Mononuclear cell (primary cell): ENCODE measurements around the gene CARMIL3. TPM values are rescaled to one million over a fixed set of nuclear protein-coding genes. Genes with fewer than 3 reads are reported as not detected.
A peak's percentile ranks its signal among the peaks of the same experiment; 100 is the strongest.
"Not testable (repeated sequence)": the region's sequence is repeated elsewhere in the genome, so short reads cannot be mapped to it uniquely, and the experiment has no call there.

Experiments used
- H3K27me3 ChIP-seq: 2 replicates; pipeline ENCODE4 v1.6.0; 2011; ENCODE audit warnings: low read length, control low read depth; ENCODE audit not compliant: insufficient read depth
- H3K4me1 ChIP-seq: 2 replicates; pipeline ENCODE4 v1.5.1; 2011; ENCODE audit warnings: mild to moderate bottlenecking, low read length, control low read depth; ENCODE audit not compliant: insufficient read depth
- H3K4me3 ChIP-seq: 2 replicates; pipeline ENCODE4 v1.5.1; 2011; ENCODE audit warnings: mild to moderate bottlenecking, low read length, moderate library complexity
- H3K9me3 ChIP-seq: 2 replicates; pipeline ENCODE4 v1.5.1; 2011; ENCODE audit warnings: low read depth, mild to moderate bottlenecking, control low read depth, low read length
- total RNA-seq: library from RNA; depleted of rRNA; stranded (reverse); fragments of >200 nt; gene quantifications from one replicate; pipeline ENCODE4 v1.2.3, GENCODE V29; 2012

CARMIL3 gene
- total RNA-seq, 1 donor = 0.52 TPM

- peaks cover 17% of the 10 kb centered on the region for H3K4me1 ChIP-seq
- no peak overlapping the region for H3K4me3 ChIP-seq
- no peaks in the 10 kb centered on the region for H3K9me3 ChIP-seq
- no peaks in the 10 kb centered on the region for H3K27me3 ChIP-seq
These were observed 50.7 kb downstream of the CARMIL3 start for GRCh38 chr14:24102357-24103048.

- no peaks in the 10 kb centered on the region for H3K9me3 ChIP-seq
- H3K4me1 ChIP-seq = peaks cover 22% of the 10 kb centered on the region
- H3K27me3 ChIP-seq = no peaks in the 10 kb centered on the region
- no peak overlapping the region for H3K4me3 ChIP-seq
These were observed 51.6 kb downstream of the CARMIL3 start for GRCh38 chr14:24103451-24103850.

- H3K27me3 ChIP-seq, H3K9me3 ChIP-seq, H3K4me3 ChIP-seq: not testable (repeated sequence)
- H3K4me1 ChIP-seq = peaks cover 19% of the 10 kb centered on the region
These were observed 53.9 kb downstream of the CARMIL3 start for GRCh38 chr14:24105609-24106239.

- Histone ChIP-seq H3K4me1 (peaks cover 19% of the 10 kb centered on the region), H3K9me3 (no peaks in the 10 kb centered on the region), H3K27me3 (no peaks in the 10 kb centered on the region), H3K4me3 (no peak overlapping the region)
These were observed 55.0 kb downstream of the CARMIL3 start for GRCh38 chr14:24106672-24107271.

GRCh38 chr14:24108336-24108874, 56.6 kb downstream of the CARMIL3 start:
- H3K27me3 ChIP-seq = no peaks in the 10 kb centered on the region
- H3K4me1 ChIP-seq = peaks cover 22% of the 10 kb centered on the region
- H3K4me3 ChIP-seq = no peak overlapping the region
- H3K9me3 ChIP-seq = no peaks in the 10 kb centered on the region

- Histone ChIP-seq H3K9me3 (no peaks in the 10 kb centered on the region), H3K4me1 (peaks cover 25% of the 10 kb centered on the region), H3K27me3 (no peaks in the 10 kb centered on the region), H3K4me3 (no peak overlapping the region)
These were observed 58.3 kb downstream of the CARMIL3 start for GRCh38 chr14:24110060-24110459.

GRCh38 chr14:24110523-24110922, 58.7 kb downstream of the CARMIL3 start:
- Histone ChIP-seq H3K4me1 (peaks cover 27% of the 10 kb centered on the region), H3K9me3 (no peaks in the 10 kb centered on the region), H3K27me3 (no peaks in the 10 kb centered on the region), H3K4me3 (no peak overlapping the region)

- peak overlapping the region; percentile 87 for H3K4me3 ChIP-seq
- no peaks in the 10 kb centered on the region for H3K9me3 ChIP-seq
- peaks cover 41% of the 10 kb centered on the region for H3K4me1 ChIP-seq
- H3K27me3 ChIP-seq = no peaks in the 10 kb centered on the region
These were observed 61.6 kb downstream of the CARMIL3 start for GRCh38 chr14:24113379-24113800.

- Histone ChIP-seq H3K4me1 (peaks cover 35% of the 10 kb centered on the region), H3K4me3 (peak overlapping the region; percentile 87), H3K9me3 (no peaks in the 10 kb centered on the region), H3K27me3 (no peaks in the 10 kb centered on the region)
These were observed 62.2 kb downstream of the CARMIL3 start for GRCh38 chr14:24113801-24114531.

- Histone ChIP-seq H3K9me3 (no peaks in the 10 kb centered on the region), H3K4me3 (peak within 1 kb of the TSS; percentile 87), H3K4me1 (peaks cover 30% of the 10 kb centered on the region), H3K27me3 (no peaks in the 10 kb centered on the region)
These were observed 63.0 kb downstream of the CARMIL3 start, which contains the start of the genes DCAF11 and NRL for GRCh38 chr14:24114532-24115421. TSS of gene DCAF11 (plus strand) at chr14:24114777. CDS start at chr14:24115595, 818 bp downstream. TSS of gene NRL (minus strand) at chr14:24114949. CDS start at chr14:24082848, 32,101 bp downstream.

- Histone ChIP-seq H3K4me3 (peak overlapping the region; percentile 87), H3K9me3 (no peaks in the 10 kb centered on the region), H3K4me1 (peaks cover 27% of the 10 kb centered on the region), H3K27me3 (no peaks in the 10 kb centered on the region)
These were observed 63.8 kb downstream of the CARMIL3 start for GRCh38 chr14:24115422-24116127.

GRCh38 chr14:24116128-24116814, 64.5 kb downstream of the CARMIL3 start:
- Histone ChIP-seq H3K4me1 (peaks cover 27% of the 10 kb centered on the region), H3K9me3 (no peaks in the 10 kb centered on the region), H3K4me3 (peak overlapping the region; percentile 87), H3K27me3 (no peaks in the 10 kb centered on the region)

GRCh38 chr14:24117179-24117578, 65.4 kb downstream of the CARMIL3 start:
- Histone ChIP-seq H3K9me3 (no peaks in the 10 kb centered on the region), H3K4me1 (peaks cover 27% of the 10 kb centered on the region), H3K27me3 (no peaks in the 10 kb centered on the region), H3K4me3 (no peak overlapping the region)
